ENCODE measurements around the gene TANGO2. TPM values are rescaled to one million over a fixed set of nuclear protein-coding genes. Genes with fewer than 3 reads are reported as not detected.
A peak's percentile ranks its signal among the peaks of the same experiment; 100 is the strongest.

The TANGO2 gene
- total and polyA plus RNA-seq, 9 of the 15 experiments (the other 6 are each of a cell fraction or from before 2014, with no cell fraction given) = 15.5 to 94.9 (median 70.1) TPM

DNA sequence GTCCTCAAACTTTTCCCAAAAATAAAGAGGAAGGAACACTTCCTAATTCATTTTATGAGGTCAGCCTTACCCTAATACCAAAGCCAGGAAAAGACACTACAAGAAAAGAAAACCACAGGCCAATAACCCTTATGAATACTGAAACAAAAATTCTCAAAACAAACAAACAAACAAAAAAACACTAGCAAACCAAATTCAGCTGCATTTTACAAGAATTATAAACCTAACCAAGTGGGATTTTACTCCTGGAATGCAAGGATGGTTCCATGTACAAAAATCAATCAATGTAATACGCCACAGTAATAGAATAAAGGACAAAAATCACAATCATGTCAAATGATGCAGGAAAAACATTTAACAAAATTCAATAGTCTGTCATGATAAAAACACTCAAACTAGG lies 17.6 kb upstream of the TANGO2 start (continued):
- TF ChIP-seq ZC3H11A (IDR thresholded peaks at IDR 0.05; ENCODE audit: low read depth, low read length) (no peak), EHMT2 (IDR thresholded peaks at IDR 0.05) (peak; percentile 63), PHB2 (IDR thresholded peaks at IDR 0.05; ENCODE audit: low read depth) (peak; percentile 15; the same call in 1 of the 2 replicates), SIN3A (IDR thresholded peaks at IDR 0.05; ENCODE audit: borderline replicate concordance in 2 of 2, control insufficient read depth in 1 of 2, low read depth in 2 of 2, low read length in 2 of 2) (no peak), DNMT1 (IDR thresholded peaks at IDR 0.05) (no peak; the same call in 1 of the 2 replicates), TCF7 (IDR thresholded peaks at IDR 0.05; ENCODE audit: borderline replicate concordance) (no peak), KDM2B (CRISPR knock-in tag; IDR thresholded peaks at IDR 0.05) (no peak), HLTF (IDR thresholded peaks at IDR 0.05) (0 out of 2 replicates have a peak, but pooled peaks have one; percentile 56), CBFA2T2 (conservative IDR thresholded peaks at IDR 0.05) (no peak), ZNF23 (CRISPR knock-in tag; IDR thresholded peaks at IDR 0.05) (no peak), BRCA1 (IDR thresholded peaks at IDR 0.05) (no peak), BRCA1 (CRISPR knock-in tag; IDR thresholded peaks at IDR 0.05) (no peak), SMAD2 (IDR thresholded peaks at IDR 0.05; ENCODE audit: low read depth, low read length) (no peak)
- TF ChIP-seq, protein P1, sequence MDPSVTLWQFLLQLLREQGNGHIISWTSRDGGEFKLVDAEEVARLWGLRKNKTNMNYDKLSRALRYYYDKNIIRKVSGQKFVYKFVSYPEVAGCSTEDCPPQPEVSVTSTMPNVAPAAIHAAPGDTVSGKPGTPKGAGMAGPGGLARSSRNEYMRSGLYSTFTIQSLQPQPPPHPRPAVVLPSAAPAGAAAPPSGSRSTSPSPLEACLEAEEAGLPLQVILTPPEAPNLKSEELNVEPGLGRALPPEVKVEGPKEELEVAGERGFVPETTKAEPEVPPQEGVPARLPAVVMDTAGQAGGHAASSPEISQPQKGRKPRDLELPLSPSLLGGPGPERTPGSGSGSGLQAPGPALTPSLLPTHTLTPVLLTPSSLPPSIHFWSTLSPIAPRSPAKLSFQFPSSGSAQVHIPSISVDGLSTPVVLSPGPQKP (CRISPR knock-in tag; IDR thresholded peaks at IDR 0.05) = no peak
- TF ChIP-seq, protein P2, sequence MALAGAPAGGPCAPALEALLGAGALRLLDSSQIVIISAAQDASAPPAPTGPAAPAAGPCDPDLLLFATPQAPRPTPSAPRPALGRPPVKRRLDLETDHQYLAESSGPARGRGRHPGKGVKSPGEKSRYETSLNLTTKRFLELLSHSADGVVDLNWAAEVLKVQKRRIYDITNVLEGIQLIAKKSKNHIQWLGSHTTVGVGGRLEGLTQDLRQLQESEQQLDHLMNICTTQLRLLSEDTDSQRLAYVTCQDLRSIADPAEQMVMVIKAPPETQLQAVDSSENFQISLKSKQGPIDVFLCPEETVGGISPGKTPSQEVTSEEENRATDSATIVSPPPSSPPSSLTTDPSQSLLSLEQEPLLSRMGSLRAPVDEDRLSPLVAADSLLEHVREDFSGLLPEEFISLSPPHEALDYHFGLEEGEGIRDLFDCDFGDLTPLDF (CRISPR knock-in tag; IDR thresholded peaks at IDR 0.05) = no peak
- TF ChIP-seq, protein P3, sequence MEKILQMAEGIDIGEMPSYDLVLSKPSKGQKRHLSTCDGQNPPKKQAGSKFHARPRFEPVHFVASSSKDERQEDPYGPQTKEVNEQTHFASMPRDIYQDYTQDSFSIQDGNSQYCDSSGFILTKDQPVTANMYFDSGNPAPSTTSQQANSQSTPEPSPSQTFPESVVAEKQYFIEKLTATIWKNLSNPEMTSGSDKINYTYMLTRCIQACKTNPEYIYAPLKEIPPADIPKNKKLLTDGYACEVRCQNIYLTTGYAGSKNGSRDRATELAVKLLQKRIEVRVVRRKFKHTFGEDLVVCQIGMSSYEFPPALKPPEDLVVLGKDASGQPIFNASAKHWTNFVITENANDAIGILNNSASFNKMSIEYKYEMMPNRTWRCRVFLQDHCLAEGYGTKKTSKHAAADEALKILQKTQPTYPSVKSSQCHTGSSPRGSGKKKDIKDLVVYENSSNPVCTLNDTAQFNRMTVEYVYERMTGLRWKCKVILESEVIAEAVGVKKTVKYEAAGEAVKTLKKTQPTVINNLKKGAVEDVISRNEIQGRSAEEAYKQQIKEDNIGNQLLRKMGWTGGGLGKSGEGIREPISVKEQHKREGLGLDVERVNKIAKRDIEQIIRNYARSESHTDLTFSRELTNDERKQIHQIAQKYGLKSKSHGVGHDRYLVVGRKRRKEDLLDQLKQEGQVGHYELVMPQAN (IDR thresholded peaks at IDR 0.05; ENCODE audit: borderline replicate concordance) = 0 out of 2 replicates have a peak, but pooled peaks have one; percentile 34
- TF ChIP-seq, protein P4, sequence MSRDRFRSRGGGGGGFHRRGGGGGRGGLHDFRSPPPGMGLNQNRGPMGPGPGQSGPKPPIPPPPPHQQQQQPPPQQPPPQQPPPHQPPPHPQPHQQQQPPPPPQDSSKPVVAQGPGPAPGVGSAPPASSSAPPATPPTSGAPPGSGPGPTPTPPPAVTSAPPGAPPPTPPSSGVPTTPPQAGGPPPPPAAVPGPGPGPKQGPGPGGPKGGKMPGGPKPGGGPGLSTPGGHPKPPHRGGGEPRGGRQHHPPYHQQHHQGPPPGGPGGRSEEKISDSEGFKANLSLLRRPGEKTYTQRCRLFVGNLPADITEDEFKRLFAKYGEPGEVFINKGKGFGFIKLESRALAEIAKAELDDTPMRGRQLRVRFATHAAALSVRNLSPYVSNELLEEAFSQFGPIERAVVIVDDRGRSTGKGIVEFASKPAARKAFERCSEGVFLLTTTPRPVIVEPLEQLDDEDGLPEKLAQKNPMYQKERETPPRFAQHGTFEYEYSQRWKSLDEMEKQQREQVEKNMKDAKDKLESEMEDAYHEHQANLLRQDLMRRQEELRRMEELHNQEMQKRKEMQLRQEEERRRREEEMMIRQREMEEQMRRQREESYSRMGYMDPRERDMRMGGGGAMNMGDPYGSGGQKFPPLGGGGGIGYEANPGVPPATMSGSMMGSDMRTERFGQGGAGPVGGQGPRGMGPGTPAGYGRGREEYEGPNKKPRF (IDR thresholded peaks at IDR 0.05; ENCODE audit: low read depth, low read length) = no peak
- TF ChIP-seq, protein P5, sequence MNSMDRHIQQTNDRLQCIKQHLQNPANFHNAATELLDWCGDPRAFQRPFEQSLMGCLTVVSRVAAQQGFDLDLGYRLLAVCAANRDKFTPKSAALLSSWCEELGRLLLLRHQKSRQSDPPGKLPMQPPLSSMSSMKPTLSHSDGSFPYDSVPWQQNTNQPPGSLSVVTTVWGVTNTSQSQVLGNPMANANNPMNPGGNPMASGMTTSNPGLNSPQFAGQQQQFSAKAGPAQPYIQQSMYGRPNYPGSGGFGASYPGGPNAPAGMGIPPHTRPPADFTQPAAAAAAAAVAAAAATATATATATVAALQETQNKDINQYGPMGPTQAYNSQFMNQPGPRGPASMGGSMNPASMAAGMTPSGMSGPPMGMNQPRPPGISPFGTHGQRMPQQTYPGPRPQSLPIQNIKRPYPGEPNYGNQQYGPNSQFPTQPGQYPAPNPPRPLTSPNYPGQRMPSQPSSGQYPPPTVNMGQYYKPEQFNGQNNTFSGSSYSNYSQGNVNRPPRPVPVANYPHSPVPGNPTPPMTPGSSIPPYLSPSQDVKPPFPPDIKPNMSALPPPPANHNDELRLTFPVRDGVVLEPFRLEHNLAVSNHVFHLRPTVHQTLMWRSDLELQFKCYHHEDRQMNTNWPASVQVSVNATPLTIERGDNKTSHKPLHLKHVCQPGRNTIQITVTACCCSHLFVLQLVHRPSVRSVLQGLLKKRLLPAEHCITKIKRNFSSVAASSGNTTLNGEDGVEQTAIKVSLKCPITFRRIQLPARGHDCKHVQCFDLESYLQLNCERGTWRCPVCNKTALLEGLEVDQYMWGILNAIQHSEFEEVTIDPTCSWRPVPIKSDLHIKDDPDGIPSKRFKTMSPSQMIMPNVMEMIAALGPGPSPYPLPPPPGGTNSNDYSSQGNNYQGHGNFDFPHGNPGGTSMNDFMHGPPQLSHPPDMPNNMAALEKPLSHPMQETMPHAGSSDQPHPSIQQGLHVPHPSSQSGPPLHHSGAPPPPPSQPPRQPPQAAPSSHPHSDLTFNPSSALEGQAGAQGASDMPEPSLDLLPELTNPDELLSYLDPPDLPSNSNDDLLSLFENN (IDR thresholded peaks at IDR 0.05; ENCODE audit: low read depth in 2 of 2, low read length in 2 of 2) = no peak

All from K562 (cell line).